Neuronal stem cell (in vitro differentiated cells): ENCODE measurements around the gene PEX26.
"Not testable (repeated sequence)": the region's sequence is repeated elsewhere in the genome, so short reads cannot be mapped to it uniquely, and the experiment has no call there.

Source experiments
- DNase-seq: peaks from one replicate; pipeline ENCODE4 v3.0.0-alpha.2; 2013; ENCODE audit warnings: low spot score
- H2AFZ ChIP-seq: one replicate; pipeline ENCODE4 v1.6.1; 2013; ENCODE audit warnings: mild to moderate bottlenecking, low read length, inconsistent platforms
- H2AK5ac ChIP-seq: 2 replicates; pipeline ENCODE4 v1.6.1; 2013; ENCODE audit warnings: low read depth, mild to moderate bottlenecking, inconsistent platforms, low read length, moderate library complexity, mixed read lengths
- H2BK120ac ChIP-seq: 2 replicates; pipeline ENCODE4 v1.6.1; 2013; ENCODE audit warnings: low read depth, mild to moderate bottlenecking, inconsistent platforms, low read length, moderate library complexity, mixed read lengths
- H2BK12ac ChIP-seq: one replicate; pipeline ENCODE4 v1.6.1; 2013; ENCODE audit warnings: low read length, inconsistent platforms
- H2BK15ac ChIP-seq: 2 replicates; pipeline ENCODE4 v1.6.1; 2013; ENCODE audit warnings: mild to moderate bottlenecking, low read length, inconsistent platforms, mixed read lengths
- H2BK5ac ChIP-seq: one replicate; pipeline ENCODE4 v1.6.1; 2013; ENCODE audit warnings: inconsistent platforms, mild to moderate bottlenecking, low read length, moderate library complexity
- H3K14ac ChIP-seq: one replicate; pipeline ENCODE4 v1.6.1; 2013; ENCODE audit warnings: low read length, inconsistent platforms
- H3K18ac ChIP-seq: 2 replicates; pipeline ENCODE4 v1.6.1; 2013; ENCODE audit warnings: low read length, inconsistent platforms
- H3K23ac ChIP-seq: 2 replicates; pipeline ENCODE4 v1.6.1; 2013; ENCODE audit warnings: low read depth, mild to moderate bottlenecking, mixed read lengths, low read length, inconsistent platforms; ENCODE audit not compliant: poor library complexity
- H3K27ac ChIP-seq: replicated peaks from 3 replicates; pipeline ENCODE4 v1.5.1; 2013; ENCODE audit warnings: low read length, inconsistent platforms
- H3K27me3 ChIP-seq, 3 experiments: 2 replicates each; pipeline ENCODE4 v1.6.1; 2013; ENCODE audit warnings: low read length in 3 of 3, mild to moderate bottlenecking in 2 of 3, inconsistent platforms in 1 of 3, low read depth in 1 of 3, mixed read lengths in 1 of 3, moderate library complexity in 1 of 3; ENCODE audit not compliant: control insufficient read depth in 3 of 3, insufficient read depth in 3 of 3
- H3K36me3 ChIP-seq, 2 donors: replicated peaks in 1 of 2; 2 replicates each; pipeline ENCODE4 v1.6.1; 2013; ENCODE audit warnings: low read length in 2 of 2; ENCODE audit not compliant: control insufficient read depth in 2 of 2, insufficient read depth in 2 of 2
- H3K4ac ChIP-seq: 2 replicates; pipeline ENCODE4 v1.6.1; 2013; ENCODE audit warnings: inconsistent platforms, mild to moderate bottlenecking, low read length, moderate library complexity
- H3K4me1 ChIP-seq, 2 donors: 1 replicate in 1 of 2; 2 replicates in 1 of 2; pipeline ENCODE4 v1.6.1; 2013; ENCODE audit warnings: low read length in 2 of 2, low read depth in 1 of 2; ENCODE audit not compliant: control insufficient read depth in 2 of 2, insufficient read depth in 1 of 2
- H3K4me2 ChIP-seq: one replicate; pipeline ENCODE4 v1.6.1; 2013; ENCODE audit warnings: mild to moderate bottlenecking, low read length, inconsistent platforms; ENCODE audit not compliant: insufficient read depth, poor library complexity, severe bottlenecking
- H3K4me3 ChIP-seq, 2 donors: 2 replicates each; pipeline ENCODE4 v1.5.1; 2013; ENCODE audit warnings: low read length in 2 of 2, mild to moderate bottlenecking in 2 of 2, inconsistent platforms in 1 of 2, moderate library complexity in 1 of 2
- H3K79me1 ChIP-seq: one replicate; pipeline ENCODE4 v1.6.1; 2013; ENCODE audit warnings: low read depth, mild to moderate bottlenecking, inconsistent platforms, low read length, moderate library complexity
- H3K9ac ChIP-seq: one replicate; pipeline ENCODE4 v1.6.1; 2013; ENCODE audit warnings: mild to moderate bottlenecking, low read depth, low read length, inconsistent platforms; ENCODE audit not compliant: poor library complexity
- H3K9me3 ChIP-seq, 2 donors: replicated peaks in 1 of 2; 2 replicates each; pipeline versions ENCODE3 to v1.6.1; 2013; ENCODE audit warnings: low read length in 2 of 2, mild to moderate bottlenecking in 2 of 2, inconsistent platforms in 1 of 2, low read depth in 1 of 2, mixed read lengths in 1 of 2, moderate library complexity in 1 of 2; ENCODE audit not compliant: control insufficient read depth in 2 of 2, insufficient read depth in 1 of 2
- H4K8ac ChIP-seq: one replicate; pipeline ENCODE4 v1.6.1; 2013; ENCODE audit warnings: low read depth, mild to moderate bottlenecking, inconsistent platforms, low read length, moderate library complexity
- H4K91ac ChIP-seq: one replicate; pipeline ENCODE4 v1.6.1; 2013; ENCODE audit warnings: low read length, low read depth, mild to moderate bottlenecking, inconsistent platforms; ENCODE audit not compliant: poor library complexity
- WGBS, 2 donors: extraction: QIAGEN DNeasy Blood & Tissue Kit; methylation state at CpG; one replicate each; pipeline ENCODE4 v1.1.7; 2013; ENCODE audit warnings: missing lambda C conversion rate in 2 of 2, mixed read lengths in 1 of 2; ENCODE audit not compliant: insufficient read length in 2 of 2, insufficient replicate concordance in 1 of 2; ENCODE audit errors: extremely low coverage in 2 of 2; 5-methylcytosine and 5-hydroxymethylcytosine counted together

Gene PEX26

GRCh38 chr22:18120857-18121256, 43.1 kb downstream of the PEX26 start:
- H4K91ac ChIP-seq: no peak overlapping the region
- H3K4me2 ChIP-seq: no peak overlapping the region
- peaks cover 9% of the 10 kb centered on the region in 2 donors for H3K4me1 ChIP-seq
- H4K8ac ChIP-seq: no peak overlapping the region
- no peak overlapping the region for H3K14ac ChIP-seq
- no peak overlapping the region for H2AFZ ChIP-seq
- no peak overlapping the region for H2BK15ac ChIP-seq
- no peak overlapping the region for H3K27ac ChIP-seq
- no peaks in the 10 kb centered on the region for H3K79me1 ChIP-seq
- no peak overlapping the region for H3K4ac ChIP-seq
- no CpG with 5 or more reads among the region's 4 CpGs for WGBS, 2 donors
- DNase-seq: no peak
- no peak overlapping the region for H3K23ac ChIP-seq
- no peak overlapping the region for H3K9ac ChIP-seq
- no peaks in the 10 kb centered on the region for H3K9me3 ChIP-seq
- H2BK12ac ChIP-seq: no peak overlapping the region
- H2AK5ac ChIP-seq: peak overlapping the region; percentile 78
- no peak overlapping the region for H2BK5ac ChIP-seq
- no peaks in the 10 kb centered on the region for H3K27me3 ChIP-seq
- no peak overlapping the region for H3K18ac ChIP-seq
- H3K4me3 ChIP-seq: no peak overlapping the region
- no peaks in the 10 kb centered on the region for H3K36me3 ChIP-seq
- H2BK120ac ChIP-seq: no peak overlapping the region

- H2BK5ac ChIP-seq: no peak overlapping the region
- H3K27me3 ChIP-seq: no peaks in the 10 kb centered on the region
- H3K23ac ChIP-seq: peak overlapping the region; percentile 51
- DNase-seq: no peak
- H3K4ac ChIP-seq: peak overlapping the region; percentile 4
- peak overlapping the region; percentile 43 for H2BK12ac ChIP-seq
- H3K4me2 ChIP-seq: no peak overlapping the region
- H3K4me1 ChIP-seq: peaks cover 9% of the 10 kb centered on the region in 2 donors
- H4K8ac ChIP-seq: no peak overlapping the region
- no peaks in the 10 kb centered on the region for H3K9me3 ChIP-seq
- H2AFZ ChIP-seq: no peak overlapping the region
- no peaks in the 10 kb centered on the region for H3K79me1 ChIP-seq
- H3K9ac ChIP-seq: no peak overlapping the region
- peaks cover 0 to 2% of the 10 kb centered on the region in 2 donors for H3K36me3 ChIP-seq
- no CpG with 5 or more reads among the region's 13 CpGs for WGBS, 2 donors
- H2AK5ac ChIP-seq: peak overlapping the region; percentile 78
- H2BK15ac ChIP-seq: peak overlapping the region; percentile 45
- H4K91ac ChIP-seq: no peak overlapping the region
- H3K18ac ChIP-seq: no peak overlapping the region
- H3K27ac ChIP-seq: no peak overlapping the region
- no peak overlapping the region for H2BK120ac ChIP-seq
- no peak overlapping the region for H3K4me3 ChIP-seq
- no peak overlapping the region for H3K14ac ChIP-seq
Observed at GRCh38 chr22:18121506-18121905, 43.7 kb downstream of the PEX26 start.

GRCh38 chr22:18121954-18122554, 44.3 kb downstream of the PEX26 start:
- no peak overlapping the region for H3K14ac ChIP-seq
- no peak overlapping the region for H2BK15ac ChIP-seq
- no peaks in the 10 kb centered on the region for H3K9me3 ChIP-seq
- no peaks in the 10 kb centered on the region for H3K79me1 ChIP-seq
- H3K4ac ChIP-seq: no peak overlapping the region
- H2AFZ ChIP-seq: no peak overlapping the region
- H4K91ac ChIP-seq: no peak overlapping the region
- no peak overlapping the region for H2AK5ac ChIP-seq
- H3K9ac ChIP-seq: no peak overlapping the region
- no peak overlapping the region for H3K27ac ChIP-seq
- no peak overlapping the region for H2BK12ac ChIP-seq
- H3K36me3 ChIP-seq: peaks cover 3 to 7% of the 10 kb centered on the region in 2 donors
- H3K4me3 ChIP-seq: no peak overlapping the region
- H3K23ac ChIP-seq: no peak overlapping the region
- peaks cover 9% of the 10 kb centered on the region in 2 donors for H3K4me1 ChIP-seq
- H3K4me2 ChIP-seq: no peak overlapping the region
- no peaks in the 10 kb centered on the region for H3K27me3 ChIP-seq
- WGBS, 2 donors: no CpG with 5 or more reads among the region's 5 CpGs
- H4K8ac ChIP-seq: no peak overlapping the region
- DNase-seq: peak; percentile 27
- H2BK120ac ChIP-seq: no peak overlapping the region
- H2BK5ac ChIP-seq: no peak overlapping the region
- H3K18ac ChIP-seq: no peak overlapping the region

- not testable (repeated sequence) for H3K27me3 ChIP-seq, H2BK5ac ChIP-seq, H3K9me3 ChIP-seq, H3K4me2 ChIP-seq, H3K4me1 ChIP-seq, H2BK120ac ChIP-seq, H3K36me3 ChIP-seq, H3K4ac ChIP-seq, H3K14ac ChIP-seq, H2BK12ac ChIP-seq, H3K4me3 ChIP-seq, H4K8ac ChIP-seq, DNase-seq, H3K27ac ChIP-seq, H3K23ac ChIP-seq, H3K79me1 ChIP-seq, H2AFZ ChIP-seq, H3K9ac ChIP-seq, H2AK5ac ChIP-seq, H2BK15ac ChIP-seq, H4K91ac ChIP-seq, H3K18ac ChIP-seq
- no CpG with 5 or more reads among the region's 19 CpGs for WGBS, 2 donors
Observed at GRCh38 chr22:18123476-18124025, 45.8 kb downstream of the PEX26 start.
